ENCODE data around the gene ENTPD8.
"Not testable (repeated sequence)": the region's sequence is repeated elsewhere in the genome, so short reads cannot be mapped to it uniquely, and the experiment has no call there.

The ENTPD8 gene

GRCh38 chr9:137390553-137391410, 50.4 kb downstream of the ENTPD8 start:
- DNase-seq = no peak

GRCh38 chr9:137389428-137389746, 51.8 kb downstream of the ENTPD8 start:
- no peak for DNase-seq

- no peak for DNase-seq
Measured at GRCh38 chr9:137388589-137389427, 52.3 kb downstream of the ENTPD8 start.

- DNase-seq = no peak
Measured at GRCh38 chr9:137387891-137388560, 53.1 kb downstream of the ENTPD8 start.

GRCh38 chr9:137387114-137387890, 53.9 kb downstream of the ENTPD8 start:
- DNase-seq = peak; percentile 21

- not testable (repeated sequence) for DNase-seq
Measured at GRCh38 chr9:137386507-137387113, 54.5 kb downstream of the ENTPD8 start.

- DNase-seq = no peak
Measured at GRCh38 chr9:137385061-137385655, 56.0 kb downstream of the ENTPD8 start.
